Measurements from ENCODE around the gene SLC22A5.

- no peak for TF ChIP-seq CTCF (conservative IDR thresholded peaks at IDR 0.05; ENCODE audit: low read length)
- TF ChIP-seq EZH2phosphoT487 (IDR thresholded peaks at IDR 0.05; ENCODE audit: borderline replicate concordance), result no peak
These were observed 60.2 kb downstream of the SLC22A5 start for GRCh38 chr5:132429463-132430440.
